Osteoblast (primary cell): ENCODE data around the gene ASCL1. TPM values are rescaled to one million over a fixed set of nuclear protein-coding genes. Genes with fewer than 3 reads are reported as not detected.

Experiments used
- DNase-seq: peaks from one replicate; pipeline ENCODE4 v3.0.0; 2011; ENCODE audit warnings: low spot score, mixed read lengths; ENCODE audit not compliant: insufficient read length; ENCODE audit errors: missing footprints
- H2AFZ ChIP-seq: 2 replicates; pipeline ENCODE4 v1.6.0; 2011; ENCODE audit warnings: mild to moderate bottlenecking, low read length
- H3K27ac ChIP-seq: 2 replicates; pipeline ENCODE4 v1.5.1; 2011; ENCODE audit warnings: mild to moderate bottlenecking, low read depth, low read length, moderate library complexity
- H3K27me3 ChIP-seq: 2 replicates; pipeline ENCODE4 v1.6.0; 2012; ENCODE audit warnings: mild to moderate bottlenecking, control low read depth, inconsistent platforms, low read length, moderate library complexity; ENCODE audit not compliant: insufficient read depth
- H3K36me3 ChIP-seq: 2 replicates; pipeline ENCODE4 v1.5.1; 2011; ENCODE audit warnings: mild to moderate bottlenecking, low read length, control low read depth, moderate library complexity; ENCODE audit not compliant: insufficient read depth
- H3K4me1 ChIP-seq: 2 replicates; pipeline ENCODE4 v1.5.1; 2011; ENCODE audit warnings: mild to moderate bottlenecking, low read length, control low read depth, moderate library complexity; ENCODE audit not compliant: insufficient read depth
- H3K4me2 ChIP-seq: 2 replicates; pipeline ENCODE4 v1.6.0; 2011; ENCODE audit warnings: mild to moderate bottlenecking, low read length; ENCODE audit not compliant: insufficient read depth
- H3K4me3 ChIP-seq: fragments of 200-600 bp; sonication (generic); 3 replicates; pipeline ENCODE4 v1.5.1; 2012; ENCODE audit warnings: mild to moderate bottlenecking, low read length, inconsistent platforms; ENCODE audit not compliant: insufficient read depth
- H3K79me2 ChIP-seq: 2 replicates; pipeline ENCODE4 v1.6.0; 2012; ENCODE audit warnings: mild to moderate bottlenecking, low read length, control low read depth, inconsistent platforms; ENCODE audit not compliant: insufficient read depth
- H3K9me3 ChIP-seq: 2 replicates; pipeline ENCODE4 v1.5.1; 2011; ENCODE audit warnings: low read depth, low read length, control low read depth
- H4K20me1 ChIP-seq: 2 replicates; pipeline ENCODE4 v1.6.0; 2012; ENCODE audit warnings: mild to moderate bottlenecking, low read length, control low read depth; ENCODE audit not compliant: insufficient read depth
- CTCF ChIP-seq: IDR thresholded peaks from 2 replicates; pipeline ENCODE4 v1.5.1; 2011; ENCODE audit warnings: mild to moderate bottlenecking, low read depth, low read length, moderate library complexity; ENCODE audit errors: extremely low read depth
- total RNA-seq: library from RNA; depleted of rRNA; stranded (reverse); fragments of >200 nt; gene quantifications from 2 replicates; pipeline ENCODE4 v1.2.3, GENCODE V29; 2012

ASCL1 gene
- total RNA-seq, 1 donor = not detected

DNA sequence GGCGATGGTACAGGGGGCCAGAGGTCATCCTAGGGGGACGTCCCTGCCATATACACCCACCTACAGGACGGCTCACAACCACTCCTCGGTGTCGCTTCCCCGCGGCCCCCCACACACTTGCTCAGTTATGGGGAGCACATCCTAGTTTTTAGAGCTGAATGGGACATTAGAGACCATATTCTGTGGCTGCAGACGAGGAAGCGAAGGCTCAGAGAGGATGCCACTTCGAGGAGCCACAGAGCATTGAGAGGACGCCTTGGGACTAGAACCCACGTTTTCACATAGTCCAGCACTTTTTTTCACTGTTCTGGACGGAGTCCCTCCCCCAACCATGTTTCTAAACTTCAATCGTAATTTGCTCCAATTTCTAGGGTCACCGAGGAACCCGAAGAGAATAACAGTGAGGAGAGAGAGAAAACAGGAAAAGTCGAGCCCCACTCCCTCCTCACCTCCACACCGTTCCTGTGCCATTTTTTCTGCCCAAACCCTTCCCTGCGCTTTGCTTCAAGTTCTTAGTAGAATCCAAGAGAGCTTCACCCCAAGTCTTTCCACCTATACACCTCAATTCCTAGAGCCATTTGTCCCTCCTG, 641 bp upstream of the ASCL1 start:
- no peak overlapping the region for H3K4me3 ChIP-seq
- DNase-seq = no peak
- H3K79me2 ChIP-seq = no peaks in the 10 kb centered on the region
- TF ChIP-seq CTCF = no peak
- no peaks in the 10 kb centered on the region for H3K4me1 ChIP-seq
- H3K36me3 ChIP-seq = no peaks in the 10 kb centered on the region
- no peak overlapping the region for H2AFZ ChIP-seq
- H3K9me3 ChIP-seq = no peaks in the 10 kb centered on the region
- H4K20me1 ChIP-seq = no peaks in the 10 kb centered on the region
- no peak overlapping the region for H3K4me2 ChIP-seq
- H3K27ac ChIP-seq = no peak overlapping the region
- H3K27me3 ChIP-seq = peaks cover 50% of the 10 kb centered on the region

- H3K36me3 ChIP-seq = no peaks in the 10 kb centered on the region
- TF ChIP-seq CTCF = no peak
- H3K27ac ChIP-seq = no peak overlapping the region
- no peaks in the 10 kb centered on the region for H3K4me1 ChIP-seq
- no peak overlapping the region for H2AFZ ChIP-seq
- H3K4me3 ChIP-seq = peak overlapping the region; percentile 55
- no peaks in the 10 kb centered on the region for H3K9me3 ChIP-seq
- no peaks in the 10 kb centered on the region for H3K79me2 ChIP-seq
- peak; percentile 87 for DNase-seq
- H4K20me1 ChIP-seq = no peaks in the 10 kb centered on the region
- peaks cover 60% of the 10 kb centered on the region for H3K27me3 ChIP-seq
- peak overlapping the region; percentile 51 for H3K4me2 ChIP-seq
These were observed 777 bp downstream of the ASCL1 start for GRCh38 chr12:102958073-102958829.

DNA sequence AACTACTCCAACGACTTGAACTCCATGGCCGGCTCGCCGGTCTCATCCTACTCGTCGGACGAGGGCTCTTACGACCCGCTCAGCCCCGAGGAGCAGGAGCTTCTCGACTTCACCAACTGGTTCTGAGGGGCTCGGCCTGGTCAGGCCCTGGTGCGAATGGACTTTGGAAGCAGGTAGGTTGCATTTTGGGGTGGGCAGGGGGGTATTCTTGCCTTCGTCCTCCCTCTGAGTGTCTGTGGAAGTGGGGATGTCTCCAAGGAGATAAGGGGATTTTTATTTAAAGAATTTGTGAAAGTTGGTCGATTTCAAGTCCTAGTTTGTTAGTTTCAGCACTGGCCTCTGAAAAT, 1.3 kb downstream of the ASCL1 start:
- no peaks in the 10 kb centered on the region for H3K4me1 ChIP-seq
- DNase-seq = no peak
- H3K9me3 ChIP-seq = no peaks in the 10 kb centered on the region
- H4K20me1 ChIP-seq = no peaks in the 10 kb centered on the region
- no peaks in the 10 kb centered on the region for H3K79me2 ChIP-seq
- peak overlapping the region; percentile 51 for H3K4me2 ChIP-seq
- TF ChIP-seq CTCF = no peak
- no peaks in the 10 kb centered on the region for H3K36me3 ChIP-seq
- no peak overlapping the region for H3K4me3 ChIP-seq
- no peak overlapping the region for H2AFZ ChIP-seq
- H3K27ac ChIP-seq = no peak overlapping the region
- H3K27me3 ChIP-seq = peaks cover 66% of the 10 kb centered on the region

GRCh38 chr12:102959391-102959790, 1.9 kb downstream of the ASCL1 start:
- Histone ChIP-seq H3K4me3 (no peak overlapping the region), H3K4me2 (no peak overlapping the region)

More at GRCh38 chr12:102959391-102959790, 1.9 kb downstream of the ASCL1 start:
- no peak for TF ChIP-seq CTCF
- Histone ChIP-seq H3K36me3 (no peaks in the 10 kb centered on the region), H3K27ac (no peak overlapping the region), H3K79me2 (no peaks in the 10 kb centered on the region), H3K27me3 (peaks cover 67% of the 10 kb centered on the region), H4K20me1 (no peaks in the 10 kb centered on the region), H3K4me1 (no peaks in the 10 kb centered on the region), H2AFZ (no peak overlapping the region), H3K9me3 (no peaks in the 10 kb centered on the region)
- no peak for DNase-seq
